IMR-90 (cell line): Measurements from ENCODE around the gene EXOC2. TPM values are rescaled to one million over a fixed set of nuclear protein-coding genes. Genes with fewer than 3 reads are reported as not detected.

ENCODE experiments used
- ATAC-seq: fragments of 200-7000 bp; cut with Tn5 transposase; 2 replicates; pipeline ENCODE4 v1.9.1; 2020; ENCODE audit warnings: low read depth, mild to moderate bottlenecking, moderate library complexity
- BruUV-seq: library from RNA; stranded (reverse); fragments of 400-500 nt; replicated peaks from 2 replicates; lab custom pipeline; 2021; lab: Mats Ljungman, UMichigan
- CTCF ChIA-PET: fragments of 300-600 bp; formaldehyde crosslinking; extraction: SDS; loops from one replicate; lab custom pipeline; 2021; ENCODE audit warnings: antibody characterized with exemption; lab: Yijun Ruan, JAX
- POLR2A ChIA-PET: fragments of 300-600 bp; sonication (Branson Sonifier 250); formaldehyde crosslinking; loops from one replicate; lab custom pipeline; 2022; ENCODE audit warnings: antibody characterized with exemption; ENCODE audit not compliant: unreplicated experiment; lab: Charles Lee
- DNase-seq: peaks from one replicate; pipeline ENCODE4 v3.0.0; 2013
- H2AFZ ChIP-seq: replicated peaks from 2 replicates; pipeline ENCODE3; 2013; ENCODE audit warnings: low read length, mild to moderate bottlenecking; ENCODE audit not compliant: poor library complexity
- H2AK5ac ChIP-seq: 2 replicates; pipeline ENCODE4 v1.6.1; 2013; ENCODE audit warnings: low read depth, low read length, inconsistent platforms
- H2AK9ac ChIP-seq: replicated peaks from 2 replicates; pipeline ENCODE3; 2013; ENCODE audit warnings: mild to moderate bottlenecking, low read depth, low read length, moderate library complexity; ENCODE audit not compliant: poor library complexity
- H2BK120ac ChIP-seq: 2 replicates; pipeline ENCODE4 v1.6.1; 2013; ENCODE audit warnings: low read depth, low read length, inconsistent platforms
- H2BK15ac ChIP-seq: 3 replicates; pipeline ENCODE4 v1.6.1; 2013; ENCODE audit warnings: low read depth, low read length, inconsistent platforms
- H2BK20ac ChIP-seq: 2 replicates; pipeline ENCODE4 v1.6.1; 2013; ENCODE audit warnings: low read depth, mild to moderate bottlenecking, inconsistent platforms, low read length, moderate library complexity
- H2BK5ac ChIP-seq: 2 replicates; pipeline ENCODE4 v1.6.1; 2013; ENCODE audit warnings: mild to moderate bottlenecking, low read depth, low read length, inconsistent platforms; ENCODE audit not compliant: poor library complexity, severe bottlenecking
- H3K14ac ChIP-seq: replicated peaks from 2 replicates; pipeline ENCODE4 v1.6.1; 2013; ENCODE audit warnings: low read depth, low read length, inconsistent platforms
- H3K18ac ChIP-seq: 2 replicates; pipeline ENCODE4 v1.6.1; 2013; ENCODE audit warnings: low read depth, low read length, control low read depth
- H3K23ac ChIP-seq: 2 replicates; pipeline ENCODE4 v1.6.1; 2013; ENCODE audit warnings: low read depth, low read length, inconsistent platforms
- H3K27ac ChIP-seq: 2 replicates; pipeline ENCODE4 v1.5.1; 2013; ENCODE audit warnings: mild to moderate bottlenecking, control low read depth, low read length; ENCODE audit not compliant: insufficient read depth
- H3K27me3 ChIP-seq: 2 replicates; pipeline ENCODE4 v1.6.1; 2013; ENCODE audit warnings: low read length; ENCODE audit not compliant: control insufficient read depth, insufficient read depth
- H3K36me3 ChIP-seq: 2 replicates; pipeline ENCODE4 v1.6.1; 2013; ENCODE audit warnings: low read length, mixed read lengths; ENCODE audit not compliant: control insufficient read depth, insufficient read depth
- H3K4ac ChIP-seq: 2 replicates; pipeline ENCODE4 v1.6.1; 2013; ENCODE audit warnings: low read depth, low read length, inconsistent platforms
- H3K4me1 ChIP-seq: 2 replicates; pipeline ENCODE4 v1.6.1; 2013; ENCODE audit warnings: low read length, mixed read lengths; ENCODE audit not compliant: control insufficient read depth, insufficient read depth
- H3K4me2 ChIP-seq: 2 replicates; pipeline ENCODE4 v1.6.1; 2013; ENCODE audit warnings: low read depth, mild to moderate bottlenecking, control low read depth, low read length, moderate library complexity
- H3K4me3 ChIP-seq: 2 replicates; pipeline ENCODE4 v1.5.1; 2013; ENCODE audit warnings: low read depth, mild to moderate bottlenecking, control low read depth, low read length, moderate library complexity; ENCODE audit not compliant: insufficient read depth
- H3K56ac ChIP-seq: 2 replicates; pipeline ENCODE4 v1.6.1; 2013; ENCODE audit warnings: low read length, inconsistent platforms; ENCODE audit not compliant: insufficient read depth; ENCODE audit errors: extremely low read depth
- H3K79me1 ChIP-seq, 2 experiments: 2 replicates each; pipeline ENCODE4 v1.6.1; 2013; ENCODE audit warnings: low read length in 2 of 2, inconsistent platforms in 1 of 2, low read depth in 1 of 2
- H3K9ac ChIP-seq: 2 replicates; pipeline ENCODE4 v1.6.1; 2013; ENCODE audit warnings: low read depth, low read length, control low read depth
- H3K9me1 ChIP-seq: 2 replicates; pipeline ENCODE4 v1.6.1; 2013; ENCODE audit warnings: low read length, inconsistent platforms; ENCODE audit not compliant: insufficient read depth
- H3K9me3 ChIP-seq: 2 replicates; pipeline ENCODE4 v1.6.1; 2013; ENCODE audit warnings: low read length; ENCODE audit not compliant: control insufficient read depth, insufficient read depth
- H4K20me1 ChIP-seq: 2 replicates; pipeline ENCODE4 v1.6.1; 2013; ENCODE audit warnings: low read length, inconsistent platforms; ENCODE audit not compliant: insufficient read depth
- H4K5ac ChIP-seq: 2 replicates; pipeline ENCODE4 v1.6.1; 2013; ENCODE audit warnings: mild to moderate bottlenecking, low read depth, low read length, control low read depth
- H4K8ac ChIP-seq, 2 experiments: 2 replicates each; pipeline ENCODE4 v1.6.1; 2013; ENCODE audit warnings: low read depth in 2 of 2, low read length in 2 of 2, control low read depth in 1 of 2, inconsistent platforms in 1 of 2
- H4K91ac ChIP-seq: 2 replicates; pipeline ENCODE4 v1.6.1; 2013; ENCODE audit warnings: low read depth, low read length, inconsistent platforms; ENCODE audit not compliant: insufficient read depth
- BHLHE40 ChIP-seq: fragments of 150-350 bp; IDR thresholded peaks from 2 replicates; pipeline ENCODE4 v1.6.1; 2016; ENCODE audit warnings: mild to moderate bottlenecking, low read depth, low read length
- CEBPB ChIP-seq: IDR thresholded peaks from 2 replicates; pipeline ENCODE4 v1.6.1; 2012; ENCODE audit warnings: low read depth, low read length, improper control_type of control experiment
- CHD1 ChIP-seq: IDR thresholded peaks from 2 replicates; pipeline ENCODE4 v1.6.1; 2012; ENCODE audit warnings: low read depth, low read length, improper control_type of control experiment
- CTCF ChIP-seq: conservative IDR thresholded peaks from 2 replicates; pipeline ENCODE4 v1.5.1; 2012; ENCODE audit warnings: mild to moderate bottlenecking, low read depth, low read length, improper control_type of control experiment
- FOS ChIP-seq: fragments of 150-350 bp; IDR thresholded peaks from 2 replicates; pipeline ENCODE4 v1.6.1; 2016; ENCODE audit warnings: low read depth, low read length
- MAFK ChIP-seq: IDR thresholded peaks from 2 replicates; pipeline ENCODE4 v1.6.1; 2012; ENCODE audit warnings: low read depth, low read length, improper control_type of control experiment
- MXI1 ChIP-seq: IDR thresholded peaks from 2 replicates; pipeline ENCODE4 v1.6.1; 2012; ENCODE audit warnings: low read depth, mild to moderate bottlenecking, low read length, moderate library complexity, borderline replicate concordance
- NFE2L2 ChIP-seq: fragments of 150-350 bp; IDR thresholded peaks from 2 replicates; pipeline ENCODE4 v1.6.1; 2016; ENCODE audit warnings: low read depth, mild to moderate bottlenecking, low read length
- POLR2A ChIP-seq: IDR thresholded peaks from 2 replicates; pipeline ENCODE4 v1.6.1; 2012; ENCODE audit warnings: mild to moderate bottlenecking, low read depth, low read length
- RAD21 ChIP-seq: IDR thresholded peaks from 2 replicates; pipeline ENCODE4 v1.6.1; 2012; ENCODE audit warnings: low read length, improper control_type of control experiment
- RCOR1 ChIP-seq: IDR thresholded peaks from 2 replicates; pipeline ENCODE4 v1.6.1; 2012; ENCODE audit warnings: mild to moderate bottlenecking, low read length, improper control_type of control experiment; ENCODE audit not compliant: insufficient replicate concordance
- RFX5 ChIP-seq: IDR thresholded peaks from 2 replicates; pipeline ENCODE4 v1.8.0; 2012; ENCODE audit warnings: low read depth, mild to moderate bottlenecking, low read length, moderate library complexity
- whole genome bisulfite sequencing, 2 experiments: methylation state at CpG; one replicate each; pipeline versions ENCODE4 v1.1.5 to v1.1.7; 2013; ENCODE audit warnings: missing lambda C conversion rate in 2 of 2; ENCODE audit not compliant: insufficient read length in 1 of 2; ENCODE audit errors: extremely low coverage in 2 of 2; 5-methylcytosine and 5-hydroxymethylcytosine counted together
- dilution Hi-C: fragments of 300-500 bp; cut with HindIII; formaldehyde crosslinking; loops from one replicate; pipeline ENCODE4 v1.14.3; 2018; ENCODE audit warnings: low sequenced_read_pairs; ENCODE audit not compliant: unreplicated experiment
- in situ Hi-C: fragments of 300-500 bp; cut with MboI; formaldehyde crosslinking; loops from 3 replicates; pipeline ENCODE4 v1.14.3; 2019; ENCODE audit warnings: low sequenced_read_pairs, inconsistent platforms, mixed read lengths
- intact Hi-C: fragments of 100-400 bp; cut with micrococcal nuclease; formaldehyde crosslinking; loops from 2 replicates; pipeline ENCODE4 v1.10.0; 2022
- polyA plus RNA-seq, 3 experiments: library from polyadenylated mRNA; depleted of rRNA; stranded (reverse); fragments of >200 nt; gene quantifications; 2 replicates each; pipeline ENCODE4 v1.2.3, GENCODE V29; 2012; ENCODE audit warnings: low replicate concordance in 1 of 3
- total RNA-seq: library from RNA; depleted of rRNA; stranded (reverse); fragments of >200 nt; gene quantifications from 2 replicates; pipeline ENCODE4 v1.2.3, GENCODE V29; 2012
- TF ChIP-seq, protein P1 (sequence below): fragments of 150-350 bp; IDR thresholded peaks from 2 replicates; pipeline ENCODE4 v1.6.1; 2016; ENCODE audit warnings: low read depth, mild to moderate bottlenecking, low read length, moderate library complexity, borderline replicate concordance

The EXOC2 gene
- total and polyA plus RNA-seq, 2 of the 4 experiments (the other 2 are of a cell fraction): 13.1 to 37.3 TPM

DNA sequence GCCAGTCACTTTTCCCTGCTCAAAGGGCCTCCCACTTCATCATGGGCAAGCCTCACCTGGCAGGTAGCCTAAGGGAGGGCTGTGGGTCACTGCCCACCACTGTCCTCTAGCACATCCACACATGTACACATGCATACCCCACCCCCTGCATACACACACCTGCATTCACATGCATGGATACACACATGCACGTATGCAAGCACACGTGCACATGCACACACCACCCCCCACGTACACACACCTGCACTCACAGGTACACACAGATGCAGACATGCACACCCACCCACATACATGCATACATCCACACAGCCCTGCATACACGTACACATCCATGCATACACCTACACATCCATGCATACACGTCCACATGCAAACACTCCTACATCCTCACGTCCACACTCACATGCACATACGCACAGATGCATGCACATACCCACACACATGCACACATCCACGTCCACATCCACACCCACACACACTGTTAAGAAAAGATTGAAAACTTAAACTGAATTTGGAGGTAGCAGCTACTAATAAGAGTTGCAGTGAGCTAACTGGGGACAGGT, 14.0 kb upstream of the EXOC2 start:
- BruUV-seq: no TSS peak

More for the DNA sequence above, 14.0 kb upstream of the EXOC2 start:
- Histone ChIP-seq H4K20me1 (no peaks in the 10 kb centered on the region), H3K79me1 (0 out of 4 replicates have a peak, but pooled peaks cover 0 to 4% of the 10 kb centered on the region in 2 experiments), H3K14ac (no peak overlapping the region; the same call in 1 of the 2 replicates), H2BK120ac (no peak overlapping the region), H2AK9ac (no peak overlapping the region), H4K5ac (no peak overlapping the region), H3K9ac (no peak overlapping the region), H2AFZ (peak overlapping the region; percentile 2), H2BK5ac (no peak overlapping the region), H3K36me3 (no peaks in the 10 kb centered on the region), H3K4me3 (no peak overlapping the region), H2AK5ac (peak overlapping the region; percentile 9; the same call in 1 of the 2 replicates), H3K9me3 (no peaks in the 10 kb centered on the region), H3K18ac (no peak overlapping the region), H3K23ac (no peak overlapping the region), H3K9me1 (peaks cover 6% of the 10 kb centered on the region), H3K27me3 (no peaks in the 10 kb centered on the region), H3K4ac (no peak overlapping the region; the same call in 1 of the 2 replicates), H4K8ac (no peak overlapping the region), H3K4me1 (0 out of 2 replicates have a peak, but pooled peaks cover 4% of the 10 kb centered on the region), H2BK20ac (no peak overlapping the region), H4K91ac (no peak overlapping the region), H2BK15ac (no peak overlapping the region), H3K27ac (no peak overlapping the region), H3K56ac (no peak overlapping the region), H3K4me2 (no peak overlapping the region)
- in situ Hi-C loops (no loop called here), intact Hi-C loops (no loop called here), dilution Hi-C loops (no loop called here)
- CTCF ChIA-PET: no interaction called here
- POLR2A ChIA-PET: no interaction called here
- ATAC-seq (no peak), DNase-seq (no peak)
- WGBS, 2 experiments: 82% methylated on average over 3 of the region's 8 CpGs; no CpG with 5 or more reads in 1 of the 2 experiments
- TF ChIP-seq CTCF: no peak
- no peak for TF ChIP-seq POLR2A
- no peak for TF ChIP-seq CHD1
- TF ChIP-seq MXI1: no peak
- no peak for TF ChIP-seq NFE2L2
- no peak for TF ChIP-seq MAFK
- no peak for TF ChIP-seq RAD21
- TF ChIP-seq RCOR1: no peak
- TF ChIP-seq BHLHE40: no peak
- TF ChIP-seq RFX5: no peak
- TF ChIP-seq, protein P1, sequence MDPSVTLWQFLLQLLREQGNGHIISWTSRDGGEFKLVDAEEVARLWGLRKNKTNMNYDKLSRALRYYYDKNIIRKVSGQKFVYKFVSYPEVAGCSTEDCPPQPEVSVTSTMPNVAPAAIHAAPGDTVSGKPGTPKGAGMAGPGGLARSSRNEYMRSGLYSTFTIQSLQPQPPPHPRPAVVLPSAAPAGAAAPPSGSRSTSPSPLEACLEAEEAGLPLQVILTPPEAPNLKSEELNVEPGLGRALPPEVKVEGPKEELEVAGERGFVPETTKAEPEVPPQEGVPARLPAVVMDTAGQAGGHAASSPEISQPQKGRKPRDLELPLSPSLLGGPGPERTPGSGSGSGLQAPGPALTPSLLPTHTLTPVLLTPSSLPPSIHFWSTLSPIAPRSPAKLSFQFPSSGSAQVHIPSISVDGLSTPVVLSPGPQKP: no peak
- no peak for TF ChIP-seq CEBPB
- no peak for TF ChIP-seq FOS
